ENCODE data around the gene KCNK3.
"Not testable (repeated sequence)": the region's sequence is repeated elsewhere in the genome, so short reads cannot be mapped to it uniquely, and the experiment has no call there.

The KCNK3 gene

DNA sequence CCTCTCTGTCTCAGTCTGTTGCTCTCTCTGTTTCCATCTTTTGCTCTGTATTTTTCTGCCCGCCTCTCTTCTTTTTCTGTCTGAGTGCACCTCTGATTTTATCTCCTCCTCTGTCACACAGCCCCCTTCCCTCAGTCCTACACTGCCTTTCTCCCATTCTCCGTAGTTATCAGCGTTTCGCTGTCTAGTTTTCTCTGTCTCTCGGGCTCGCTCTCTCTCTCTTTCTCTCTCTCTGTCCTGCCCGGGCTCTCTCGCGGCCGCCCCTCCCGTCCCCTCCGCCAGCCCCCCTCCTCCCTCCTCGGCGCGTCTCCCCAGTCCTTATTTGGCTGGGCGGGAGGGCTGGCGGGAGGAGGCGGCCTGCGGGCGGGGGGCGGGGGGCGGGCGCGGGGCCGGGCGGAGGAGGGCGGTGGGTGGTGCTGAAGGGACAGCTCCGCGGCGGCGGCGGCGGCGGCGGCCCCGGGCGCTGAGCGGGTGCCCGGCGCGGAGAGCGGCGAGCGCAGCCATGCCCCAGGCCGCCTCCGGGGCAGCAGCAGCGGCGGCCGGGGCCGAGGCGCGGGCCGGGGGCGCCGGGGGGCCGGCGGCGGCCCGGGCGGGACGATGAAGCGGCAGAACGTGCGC is at the start of gene KCNK3:
Gene KCNK3, plus strand, starts transcription at position 444 of the 618 bp plus-strand sequence. Its CDS starts 154 bp downstream, at position 598.
- peak; percentile 25 for DNase-seq

- DNase-seq, result no peak
These were observed 48.2 kb upstream of the KCNK3 start for GRCh38 chr2:26644188-26644835.

- no peak for DNase-seq
These were observed 46.8 kb upstream of the KCNK3 start for GRCh38 chr2:26645762-26646161.

GRCh38 chr2:26646986-26647672 is 45.4 kb upstream of the KCNK3 start:
- no peak for DNase-seq

DNA sequence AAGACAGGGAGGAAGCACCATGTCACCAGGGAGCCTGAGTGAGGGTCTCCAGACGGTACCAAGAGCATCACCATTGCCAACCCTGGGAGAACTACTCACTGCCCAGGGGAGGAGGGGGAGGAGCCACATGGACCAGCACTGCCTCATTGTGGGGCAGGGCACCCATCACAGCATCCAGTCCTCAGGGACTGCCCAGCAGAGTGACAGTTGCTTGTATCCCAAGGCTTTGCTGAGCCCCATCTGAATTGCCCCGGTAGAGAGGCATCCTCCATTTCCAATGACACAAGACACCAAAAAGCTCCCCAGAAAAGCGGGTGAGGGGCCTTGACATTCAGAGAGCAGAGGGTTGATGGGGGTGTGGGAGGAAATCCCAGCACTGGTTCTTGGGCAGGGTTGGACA is 44.5 kb upstream of the KCNK3 start:
- DNase-seq, result no peak

GRCh38 chr2:26648516-26648915 is 44.0 kb upstream of the KCNK3 start:
- no peak for DNase-seq

GRCh38 chr2:26649322-26649721 is 43.2 kb upstream of the KCNK3 start:
- DNase-seq, result peak; percentile 64

- no peak for DNase-seq
These were observed 42.4 kb upstream of the KCNK3 start for GRCh38 chr2:26649992-26650712.

DNA sequence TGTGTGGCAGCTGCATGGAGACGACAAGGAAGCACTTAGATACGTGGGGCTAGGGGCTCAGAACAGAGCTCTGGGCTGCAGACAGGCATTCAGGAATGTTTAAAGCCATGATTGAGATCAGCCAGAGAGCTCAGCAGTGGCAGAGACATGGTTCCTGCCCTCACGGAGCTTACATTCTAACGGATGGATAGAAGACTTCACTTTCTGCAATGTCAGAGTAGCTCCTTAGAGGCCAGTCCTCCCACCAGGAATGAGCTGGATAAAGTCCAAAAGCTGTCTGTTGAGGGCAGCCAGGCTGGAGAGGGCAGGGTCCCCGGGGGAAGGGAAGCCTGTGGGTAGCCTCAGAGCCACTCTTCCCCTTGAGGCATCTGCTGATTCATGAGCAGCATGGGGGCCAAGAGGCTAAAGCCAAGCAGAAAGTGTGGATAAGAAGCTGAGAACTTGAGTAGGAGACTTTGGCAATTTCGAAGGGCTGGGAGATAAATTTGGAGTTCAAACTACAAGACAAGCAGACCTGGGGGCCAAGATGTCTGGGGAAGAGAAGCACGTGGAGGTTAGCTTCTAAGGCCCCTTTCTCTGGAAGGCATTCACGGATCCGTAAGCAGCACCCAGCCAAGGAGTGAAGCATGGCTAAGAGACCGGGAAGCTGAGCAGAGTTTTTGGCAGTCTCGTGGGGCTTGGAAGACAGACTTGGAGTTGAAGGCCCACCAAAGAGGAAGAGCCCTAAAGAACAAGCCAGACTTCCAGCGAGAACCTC is 41.6 kb upstream of the KCNK3 start:
- no peak for DNase-seq

- DNase-seq, result no peak
These were observed 41.1 kb upstream of the KCNK3 start for GRCh38 chr2:26651470-26651771.

- no peak for DNase-seq
These were observed 40.7 kb upstream of the KCNK3 start for GRCh38 chr2:26651799-26652198.

DNA sequence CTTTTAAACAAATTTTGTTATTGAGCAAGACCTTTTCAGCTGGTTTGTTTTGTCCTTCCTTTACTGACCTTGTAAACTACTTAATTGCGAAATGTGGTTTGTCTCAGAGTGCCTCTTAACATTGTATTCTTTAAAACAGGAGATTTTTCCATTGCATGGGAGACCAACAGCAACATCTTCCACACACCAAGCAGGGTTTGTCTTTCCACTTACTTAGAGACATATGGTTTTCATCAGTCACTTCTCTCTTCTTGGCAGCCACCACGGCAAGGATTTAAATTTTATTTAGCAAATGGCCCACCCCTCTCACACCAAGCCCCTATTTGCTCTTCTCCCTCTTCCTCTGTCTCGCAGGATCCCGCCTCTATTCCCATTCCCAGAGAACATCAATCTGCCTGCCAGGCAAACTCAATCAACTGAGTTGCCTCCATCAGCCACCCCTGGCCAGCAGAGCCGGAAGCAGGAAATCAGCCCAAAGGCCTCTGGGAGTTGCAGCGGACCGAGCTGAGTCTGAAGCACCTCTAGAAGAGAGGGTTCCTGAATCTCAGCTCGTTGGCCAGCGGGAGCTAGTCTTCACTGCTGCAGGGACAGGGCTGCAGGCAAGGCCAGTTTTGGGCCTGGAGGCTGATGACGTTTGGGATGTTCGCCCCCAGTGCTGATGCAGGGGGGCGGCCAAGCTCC is 40.0 kb upstream of the KCNK3 start:
- no peak for DNase-seq

GRCh38 chr2:26653207-26654060 is 39.1 kb upstream of the KCNK3 start:
- DNase-seq, result no peak

- DNase-seq, result no peak
These were observed 38.5 kb upstream of the KCNK3 start for GRCh38 chr2:26654061-26654340.

- not testable (repeated sequence) for DNase-seq
These were observed 37.4 kb upstream of the KCNK3 start for GRCh38 chr2:26655120-26655519.

DNA sequence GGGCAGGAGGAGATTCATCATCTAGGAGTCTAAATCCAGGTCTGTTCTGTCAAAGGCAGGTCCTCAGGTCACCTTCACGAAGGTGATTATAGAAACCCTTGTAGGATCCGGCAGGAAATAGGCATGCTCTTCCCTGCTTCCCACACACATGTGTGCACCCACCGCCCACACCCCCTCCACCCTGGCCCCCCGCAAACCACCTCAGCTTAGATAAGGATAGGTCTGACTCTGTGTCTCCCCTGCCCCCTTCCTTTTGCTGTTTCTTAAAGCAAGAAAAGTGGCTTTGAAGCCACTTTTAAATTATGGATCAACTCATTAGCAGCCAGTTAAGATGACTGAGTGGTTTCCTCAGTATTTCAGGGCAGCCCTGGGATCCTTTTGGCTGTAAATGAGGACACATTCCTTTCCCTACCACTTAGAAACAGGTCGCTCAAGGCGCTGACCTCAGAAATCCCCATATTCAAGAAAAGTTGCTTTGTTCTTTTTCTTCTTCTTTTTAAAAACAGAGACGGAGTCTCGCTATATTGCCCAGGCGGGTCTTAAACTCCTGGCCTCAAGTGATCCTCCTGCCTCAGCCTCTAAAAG is 36.8 kb upstream of the KCNK3 start:
- DNase-seq, result no peak

GRCh38 chr2:26657265-26657664 is 35.3 kb upstream of the KCNK3 start:
- DNase-seq, result no peak

DNA sequence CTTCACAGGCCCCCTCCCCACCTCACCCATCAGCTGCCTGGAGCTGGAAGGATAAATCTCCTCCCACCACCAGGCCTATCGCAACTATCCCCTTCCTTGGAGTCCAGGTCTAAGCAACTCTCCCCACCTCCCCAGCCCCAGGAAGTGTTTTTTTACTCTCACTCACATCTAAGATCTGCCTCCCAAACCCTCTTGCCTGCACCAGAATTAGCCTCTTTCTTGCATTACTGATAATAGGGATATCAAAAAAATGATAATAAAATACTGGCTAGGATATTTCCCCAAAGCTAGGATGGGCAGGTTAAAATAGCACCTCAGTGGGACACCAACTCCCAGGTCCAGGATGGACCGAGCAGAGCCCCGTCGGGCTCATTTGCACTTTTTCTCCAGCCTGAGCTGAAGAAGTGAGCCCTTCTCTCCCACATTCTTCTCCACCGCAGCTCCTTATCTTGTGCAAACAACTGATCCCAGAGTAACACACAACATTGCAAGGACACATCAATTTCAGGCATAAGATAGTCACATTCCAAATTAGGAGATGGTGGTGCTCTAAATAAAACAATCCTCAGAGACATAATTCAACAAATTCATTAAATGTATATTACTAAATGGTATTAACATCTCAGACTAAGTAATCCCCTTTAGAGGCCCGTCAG is 33.7 kb upstream of the KCNK3 start:
- no peak for DNase-seq

DNA sequence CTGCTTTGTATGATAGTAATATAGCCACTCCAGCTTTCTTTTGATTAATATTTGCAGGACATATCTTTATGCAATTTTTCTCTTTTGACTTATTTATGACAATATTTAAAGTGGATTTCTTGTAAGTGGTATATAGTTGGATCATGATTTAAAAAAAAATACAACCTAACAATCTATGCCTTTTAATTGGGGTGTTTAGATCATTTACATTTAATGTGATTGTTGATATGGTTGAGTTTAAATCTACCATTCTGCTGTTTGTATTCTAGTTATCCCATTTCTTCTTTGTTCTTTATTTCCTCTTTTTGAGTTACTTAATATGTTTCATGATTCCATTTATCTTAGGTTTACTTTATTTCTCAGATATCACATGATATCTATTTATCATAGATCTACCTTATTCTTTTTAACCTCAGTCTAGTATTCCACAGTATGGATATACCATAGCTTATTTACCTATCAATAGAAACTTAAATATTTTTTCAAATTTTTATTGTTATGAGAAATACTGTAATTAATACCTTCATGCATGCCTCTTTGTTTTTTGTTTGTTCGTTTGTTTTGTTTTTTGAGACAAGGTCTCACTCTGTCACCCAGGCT is 32.1 kb upstream of the KCNK3 start:
- DNase-seq, result no peak

GRCh38 chr2:26665296-26665695 is 27.2 kb upstream of the KCNK3 start:
- DNase-seq, result not testable (repeated sequence)
